Measurements from ENCODE around the gene PATE3.
A peak's percentile ranks its signal among the peaks of the same experiment; 100 is the strongest.

Gene PATE3, protein sequence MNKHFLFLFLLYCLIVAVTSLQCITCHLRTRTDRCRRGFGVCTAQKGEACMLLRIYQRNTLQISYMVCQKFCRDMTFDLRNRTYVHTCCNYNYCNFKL

GRCh38 chr11:125787827-125788226 is at the start of gene PATE3:
TSS of gene PATE3 (plus strand) at chr11:125788127. CDS start at chr11:125788152, 25 bp downstream.
- no peak for DNase-seq (ENCODE audit: low spot score)

DNA sequence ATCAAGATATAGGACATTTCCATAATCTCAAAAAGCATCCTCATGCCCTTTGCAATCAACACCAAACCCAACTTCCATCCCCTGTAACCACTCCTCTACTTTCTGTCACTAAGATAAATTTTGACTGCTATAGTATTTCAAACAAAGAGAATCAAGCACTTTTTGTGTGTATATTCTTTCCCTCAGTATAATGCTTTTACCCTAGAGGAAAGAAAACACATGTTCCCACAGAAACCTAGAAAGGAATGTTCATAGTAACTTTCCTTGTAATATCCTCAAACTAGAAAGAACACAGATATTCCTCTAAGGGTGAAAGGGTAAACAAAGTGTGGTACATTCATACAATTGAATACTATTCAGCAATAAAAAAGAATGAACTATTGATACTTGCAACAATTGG is 47.3 kb upstream of the PATE3 start:
- no peak for DNase-seq (ENCODE audit: low spot score)

DNA sequence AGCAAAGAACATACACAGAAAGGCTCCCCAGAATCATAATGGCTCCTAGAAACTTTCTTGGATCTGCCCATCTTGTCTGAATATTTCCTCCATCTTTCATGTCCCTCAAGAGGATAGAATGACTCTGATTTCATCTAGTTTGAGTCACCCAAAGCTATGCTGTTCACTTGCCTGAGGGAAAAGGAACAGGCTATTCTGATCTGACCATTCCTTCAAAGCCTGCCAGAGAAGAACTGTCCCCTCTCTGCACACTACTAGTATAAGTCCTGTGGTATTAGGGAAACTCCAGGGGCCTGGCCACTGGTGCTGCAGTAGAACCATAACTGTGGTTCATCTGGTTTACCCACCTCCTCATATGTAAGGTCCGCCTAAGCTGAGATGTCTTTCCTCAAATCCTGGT is 44.2 kb upstream of the PATE3 start:
- no peak for DNase-seq (ENCODE audit: low spot score)

DNA sequence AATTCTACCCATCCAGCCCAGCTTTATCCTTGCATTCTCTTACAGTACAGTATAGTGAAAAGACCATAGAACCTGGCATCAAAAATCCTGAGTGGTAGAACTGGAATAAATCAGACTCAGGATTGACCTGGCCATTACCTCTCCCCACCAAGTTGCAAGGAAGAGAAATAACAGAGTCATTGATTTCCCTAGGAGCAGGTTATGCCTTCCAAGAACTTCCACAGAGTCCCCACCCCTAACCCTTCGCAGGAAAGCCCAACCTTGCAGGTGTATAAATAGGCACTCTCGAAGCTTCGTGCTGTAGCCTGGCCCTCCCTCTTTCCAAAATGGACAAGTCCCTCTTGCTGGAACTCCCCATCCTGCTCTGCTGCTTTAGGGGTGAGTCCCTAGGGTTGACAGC is 41.9 kb upstream of the PATE3 start, which contains the start of gene PATE1:
TSS of gene PATE1 (plus strand) at position 301 of the 400 bp plus-strand sequence. CDS start at position 327, 26 bp downstream.
- DNase-seq (ENCODE audit: low spot score): no peak

DNA sequence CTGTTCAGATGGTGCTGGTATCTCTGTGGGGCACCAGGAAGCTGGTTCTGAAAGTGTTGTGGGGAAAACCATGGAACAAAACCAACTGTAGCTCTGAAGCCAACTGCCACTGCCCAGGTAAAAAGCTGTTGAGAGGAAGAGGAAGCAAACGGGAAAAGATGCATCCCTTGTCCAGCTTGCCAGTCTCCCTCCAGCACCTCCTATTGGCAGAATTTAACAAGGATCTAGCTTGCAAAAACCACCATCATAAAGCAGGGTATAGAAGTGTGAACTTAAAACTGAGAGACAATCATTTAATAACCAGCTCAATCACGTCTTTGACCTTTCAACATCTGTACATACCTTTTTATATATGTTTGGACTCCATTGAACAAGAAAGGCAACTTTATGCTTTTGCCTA is 37.3 kb upstream of the PATE3 start:
- no peak for DNase-seq (ENCODE audit: low spot score)

GRCh38 chr11:125756050-125756449 is 31.9 kb upstream of the PATE3 start:
- DNase-seq (ENCODE audit: low spot score): no peak

DNA sequence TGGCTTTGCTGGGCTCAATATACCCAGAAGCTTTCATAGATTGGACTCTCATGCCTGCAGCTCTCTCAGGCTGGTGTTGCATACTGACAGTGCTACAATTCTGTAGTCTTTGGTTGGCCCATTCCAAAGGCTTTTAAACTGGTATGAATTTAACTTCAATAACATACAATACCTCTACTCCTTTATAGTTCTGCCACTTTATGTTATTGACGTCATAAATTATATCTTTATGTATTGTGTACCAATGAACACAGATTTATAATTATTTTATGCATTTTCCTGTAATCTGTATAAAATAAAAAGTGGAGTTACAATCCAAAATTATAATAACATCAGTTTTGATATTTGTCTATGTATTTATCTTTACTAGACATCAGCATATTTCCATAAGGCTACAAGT is 25.5 kb upstream of the PATE3 start:
- DNase-seq (ENCODE audit: low spot score): no peak

DNA sequence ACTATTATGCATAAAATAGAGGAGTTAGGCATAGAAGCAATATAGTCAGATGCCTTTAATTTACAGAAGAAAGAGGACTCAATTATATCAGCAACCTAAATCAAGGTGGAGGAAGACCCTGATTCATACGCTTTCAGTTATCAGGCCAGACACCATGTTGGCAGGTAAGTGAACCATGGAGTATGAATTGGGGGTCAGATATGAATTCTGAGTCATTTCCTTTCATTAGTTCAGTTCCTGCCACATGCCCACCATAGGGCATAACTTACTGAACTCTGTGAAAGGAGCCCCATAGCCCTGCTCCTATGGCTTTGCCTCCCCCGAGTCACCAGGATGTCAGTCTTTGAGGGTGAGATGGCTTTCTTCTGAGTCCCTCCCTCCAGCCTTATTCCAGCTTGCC is 24.4 kb upstream of the PATE3 start:
- no peak for DNase-seq (ENCODE audit: low spot score)

GRCh38 chr11:125766251-125766650 is 21.7 kb upstream of the PATE3 start:
- no peak for DNase-seq (ENCODE audit: low spot score)

DNA sequence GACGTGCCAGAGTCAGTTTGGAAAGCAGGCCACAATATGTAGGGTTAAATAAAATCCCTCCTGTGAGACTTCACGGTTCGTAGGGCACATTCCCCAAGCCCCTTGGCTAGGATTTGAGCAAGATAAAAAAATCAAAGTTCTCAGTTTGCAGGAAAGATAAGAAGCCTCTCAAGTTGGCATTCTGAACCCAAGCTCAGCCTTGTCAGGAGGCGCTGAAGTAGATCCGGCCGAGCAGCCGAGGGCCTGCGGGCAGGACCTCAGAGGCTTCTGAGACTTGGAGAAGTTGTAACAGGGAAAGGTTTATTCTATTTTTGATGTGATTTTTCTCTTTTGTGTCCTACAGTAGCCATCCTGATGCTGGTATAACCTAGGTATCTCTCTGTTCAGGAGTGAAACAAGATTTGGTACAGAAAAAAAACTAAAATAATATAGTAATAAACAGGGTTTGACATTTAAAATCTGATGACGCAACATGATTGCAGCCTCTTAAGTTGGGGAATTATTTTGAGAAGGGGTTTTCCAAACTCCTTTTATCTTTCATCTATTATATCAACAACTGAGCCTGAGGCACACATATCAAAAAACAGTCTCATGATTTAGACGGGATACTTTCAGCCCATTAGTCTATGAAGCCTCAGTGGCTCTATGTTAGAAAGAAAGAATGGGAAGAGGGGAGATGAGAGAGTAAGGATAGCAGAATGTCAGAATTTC is 19.4 kb upstream of the PATE3 start:
- DNase-seq (ENCODE audit: low spot score): no peak

GRCh38 chr11:125770583-125770982 is 17.3 kb upstream of the PATE3 start:
- DNase-seq (ENCODE audit: low spot score): no peak

GRCh38 chr11:125772834-125773505 is 15.0 kb upstream of the PATE3 start:
- DNase-seq (ENCODE audit: low spot score): peak; percentile 26

DNA sequence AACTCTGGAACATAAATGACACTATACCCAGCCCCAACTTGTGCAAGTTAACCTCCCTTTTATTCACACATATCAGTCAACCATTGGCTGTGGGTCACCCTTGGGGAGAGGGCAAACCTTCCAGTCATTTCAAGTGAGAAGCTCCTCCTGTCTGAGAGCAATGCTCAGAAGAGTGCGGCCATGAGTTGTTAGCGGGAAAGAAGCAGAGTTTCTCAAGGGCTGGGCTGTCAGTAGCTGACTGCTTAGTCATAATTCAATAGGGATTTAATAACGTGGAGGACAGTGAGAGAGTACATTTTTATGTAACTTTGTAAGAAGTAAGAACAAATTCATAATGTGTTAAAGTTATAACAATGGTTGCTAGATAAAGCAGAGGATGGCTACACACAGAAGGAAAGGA is 14.4 kb upstream of the PATE3 start:
- DNase-seq (ENCODE audit: low spot score): no peak

DNA sequence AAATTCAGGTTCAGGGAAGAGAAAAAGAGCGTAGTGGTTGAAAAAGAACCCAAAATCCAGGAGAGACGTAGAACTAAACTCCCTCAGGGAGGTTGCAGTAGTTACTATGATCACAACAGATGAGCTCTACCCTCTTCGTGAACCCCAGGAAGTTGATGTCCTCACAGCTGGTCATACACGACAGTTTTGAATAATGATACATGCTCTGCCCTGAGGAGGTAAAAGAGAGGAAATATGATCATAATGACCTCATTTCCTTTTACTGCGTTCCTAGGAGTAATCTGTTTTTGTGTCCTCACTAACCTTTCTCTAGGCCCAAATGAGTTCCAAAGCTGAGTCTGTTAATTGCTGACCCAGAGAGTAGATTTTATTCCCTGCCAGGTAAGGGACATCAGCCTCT is 10.6 kb upstream of the PATE3 start:
- DNase-seq (ENCODE audit: low spot score): no peak

DNA sequence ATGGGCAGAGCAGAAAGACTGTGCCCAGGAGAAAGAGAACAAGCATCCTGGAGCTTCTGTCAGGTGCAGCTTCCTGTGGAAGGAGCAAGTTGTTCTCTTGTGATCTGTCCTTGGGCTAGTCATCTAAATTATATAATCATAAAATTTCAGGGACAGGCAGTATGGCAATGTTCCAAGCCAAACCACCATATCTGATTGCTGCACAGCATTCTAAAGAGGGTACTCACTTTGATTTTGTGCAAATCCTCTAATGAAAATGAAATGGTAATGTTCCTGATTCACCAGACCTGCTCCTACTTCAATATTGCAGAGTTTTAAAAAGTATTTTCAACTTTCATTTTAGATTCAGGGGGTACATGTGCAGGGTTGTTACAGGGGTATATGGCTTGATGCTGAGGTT is 9.2 kb upstream of the PATE3 start, which contains the start of gene PATE2:
TSS of gene PATE2 (minus strand) at position 101 of the 400 bp plus-strand sequence. CDS start at position 46, 55 bp downstream.
- no peak for DNase-seq (ENCODE audit: low spot score)

DNA sequence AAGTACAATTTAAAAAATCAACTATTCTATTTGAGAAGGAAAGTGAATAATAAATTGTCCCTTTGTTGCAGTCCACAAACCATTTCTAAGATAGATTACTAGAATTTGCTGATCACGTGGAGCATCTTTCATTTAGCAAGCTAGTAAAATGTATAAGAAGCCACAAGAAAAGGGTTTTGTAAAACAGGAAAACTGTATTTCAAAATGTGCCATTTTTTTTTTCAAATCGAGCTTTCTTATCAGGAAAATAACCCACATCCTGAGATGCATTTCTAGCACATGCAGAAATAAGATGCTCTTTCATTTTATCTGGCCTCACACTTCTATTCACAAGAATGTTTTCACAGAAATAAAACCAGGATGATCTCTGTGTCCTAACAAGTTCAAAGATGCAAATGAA is 3.2 kb upstream of the PATE3 start:
- DNase-seq (ENCODE audit: low spot score): no peak

- no peak for DNase-seq (ENCODE audit: low spot score)
Measured at GRCh38 chr11:125790825-125791224, 2.9 kb downstream of the PATE3 start.

DNA sequence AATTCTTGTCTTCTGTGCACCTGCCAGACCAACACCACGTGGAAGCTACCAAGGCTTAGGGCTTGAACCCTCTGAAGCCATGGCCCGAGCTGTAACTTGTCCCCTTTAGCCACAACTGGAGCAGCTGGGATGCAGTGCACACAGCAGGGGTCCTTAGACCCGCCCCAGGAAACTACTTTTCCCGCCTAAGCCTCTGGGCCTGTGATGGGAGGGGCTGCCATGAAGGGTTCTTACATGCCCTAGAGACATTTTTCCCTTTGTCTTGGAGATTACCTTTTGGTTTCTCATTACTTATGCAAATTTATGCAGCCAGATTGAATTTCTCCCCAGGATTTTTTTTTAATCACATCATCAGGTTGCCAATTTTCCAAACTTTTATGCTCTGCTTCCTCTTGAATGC is 9.7 kb downstream of the PATE3 start:
- DNase-seq (ENCODE audit: low spot score): no peak

GRCh38 chr11:125799808-125800207 is 11.9 kb downstream of the PATE3 start:
- DNase-seq (ENCODE audit: low spot score): no peak

- DNase-seq (ENCODE audit: low spot score): no peak
Measured at GRCh38 chr11:125802387-125802786, 14.5 kb downstream of the PATE3 start.

DNA sequence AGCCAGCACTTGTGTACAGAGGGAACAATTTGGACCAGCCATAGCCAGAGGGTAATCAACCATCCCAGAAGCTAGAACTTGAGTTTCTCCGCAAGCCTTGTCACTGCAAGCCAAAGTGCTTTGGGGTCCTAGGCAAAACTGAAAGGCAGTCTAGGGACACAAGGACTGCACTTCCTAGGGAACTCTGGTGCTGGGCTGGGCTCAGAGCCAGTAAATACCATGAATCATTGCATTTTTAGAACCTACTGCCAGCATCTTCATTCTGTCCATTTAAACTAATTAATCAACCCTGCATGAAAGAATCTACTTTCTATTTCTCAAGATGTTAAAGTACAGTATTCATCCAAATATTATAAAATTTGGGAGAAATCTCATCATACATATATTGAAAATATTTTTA is 20.0 kb downstream of the PATE3 start:
- DNase-seq (ENCODE audit: low spot score): no peak

DNA sequence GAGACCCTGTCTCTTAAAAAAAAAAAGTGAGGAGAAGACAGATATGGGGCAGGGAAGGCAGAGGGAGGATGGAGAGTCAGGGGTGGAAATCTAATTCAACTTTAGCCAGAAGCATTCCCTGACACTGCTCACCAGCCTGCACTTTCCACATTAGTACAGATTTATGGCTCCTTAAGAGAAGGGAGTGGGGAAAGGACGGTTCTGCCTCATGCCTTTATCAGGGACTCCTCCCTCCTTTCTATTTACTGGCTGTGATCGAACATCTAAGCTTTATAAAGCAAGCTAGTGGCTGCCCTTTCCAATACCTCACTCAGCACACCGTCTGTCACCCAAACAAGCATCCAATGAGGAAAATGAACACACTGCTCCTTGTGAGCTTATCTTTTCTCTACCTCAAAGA is 45.1 kb downstream of the PATE3 start, which contains the start of gene PATE4:
TSS of gene PATE4 (plus strand) at position 301 of the 400 bp plus-strand sequence. CDS start at position 345, 44 bp downstream.
- DNase-seq (ENCODE audit: low spot score): no peak

GRCh38 chr11:125835748-125836147 is 47.8 kb downstream of the PATE3 start:
- DNase-seq (ENCODE audit: low spot score): peak; percentile 38
